IMR-90 (cell line): ENCODE measurements around the gene RAB11FIP4. TPM values are rescaled to one million over a fixed set of nuclear protein-coding genes. Genes with fewer than 3 reads are reported as not detected.

Experiments
- ATAC-seq: fragments of 200-7000 bp; cut with Tn5 transposase; 2 replicates; pipeline ENCODE4 v1.9.1; 2020; ENCODE audit warnings: low read depth, mild to moderate bottlenecking, moderate library complexity
- BruUV-seq: library from RNA; stranded (reverse); fragments of 400-500 nt; replicated peaks from 2 replicates; lab custom pipeline; 2021; lab: Mats Ljungman, UMichigan
- CTCF ChIA-PET: fragments of 300-600 bp; formaldehyde crosslinking; extraction: SDS; loops from one replicate; lab custom pipeline; 2021; ENCODE audit warnings: antibody characterized with exemption; lab: Yijun Ruan, JAX
- POLR2A ChIA-PET: fragments of 300-600 bp; sonication (Branson Sonifier 250); formaldehyde crosslinking; loops from one replicate; lab custom pipeline; 2022; ENCODE audit warnings: antibody characterized with exemption; ENCODE audit not compliant: unreplicated experiment; lab: Charles Lee
- DNase-seq: peaks from one replicate; pipeline ENCODE4 v3.0.0; 2013
- H2AFZ ChIP-seq: replicated peaks from 2 replicates; pipeline ENCODE3; 2013; ENCODE audit warnings: low read length, mild to moderate bottlenecking; ENCODE audit not compliant: poor library complexity
- H2AK5ac ChIP-seq: 2 replicates; pipeline ENCODE4 v1.6.1; 2013; ENCODE audit warnings: low read depth, low read length, inconsistent platforms
- H2AK9ac ChIP-seq: replicated peaks from 2 replicates; pipeline ENCODE3; 2013; ENCODE audit warnings: mild to moderate bottlenecking, low read depth, low read length, moderate library complexity; ENCODE audit not compliant: poor library complexity
- H2BK120ac ChIP-seq: 2 replicates; pipeline ENCODE4 v1.6.1; 2013; ENCODE audit warnings: low read depth, low read length, inconsistent platforms
- H2BK15ac ChIP-seq: 3 replicates; pipeline ENCODE4 v1.6.1; 2013; ENCODE audit warnings: low read depth, low read length, inconsistent platforms
- H2BK20ac ChIP-seq: 2 replicates; pipeline ENCODE4 v1.6.1; 2013; ENCODE audit warnings: low read depth, mild to moderate bottlenecking, inconsistent platforms, low read length, moderate library complexity
- H2BK5ac ChIP-seq: 2 replicates; pipeline ENCODE4 v1.6.1; 2013; ENCODE audit warnings: mild to moderate bottlenecking, low read depth, low read length, inconsistent platforms; ENCODE audit not compliant: poor library complexity, severe bottlenecking
- H3K14ac ChIP-seq: replicated peaks from 2 replicates; pipeline ENCODE4 v1.6.1; 2013; ENCODE audit warnings: low read depth, low read length, inconsistent platforms
- H3K18ac ChIP-seq: 2 replicates; pipeline ENCODE4 v1.6.1; 2013; ENCODE audit warnings: low read depth, low read length, control low read depth
- H3K23ac ChIP-seq: 2 replicates; pipeline ENCODE4 v1.6.1; 2013; ENCODE audit warnings: low read depth, low read length, inconsistent platforms
- H3K27ac ChIP-seq: 2 replicates; pipeline ENCODE4 v1.5.1; 2013; ENCODE audit warnings: mild to moderate bottlenecking, control low read depth, low read length; ENCODE audit not compliant: insufficient read depth
- H3K27me3 ChIP-seq: 2 replicates; pipeline ENCODE4 v1.6.1; 2013; ENCODE audit warnings: low read length; ENCODE audit not compliant: control insufficient read depth, insufficient read depth
- H3K36me3 ChIP-seq: 2 replicates; pipeline ENCODE4 v1.6.1; 2013; ENCODE audit warnings: low read length, mixed read lengths; ENCODE audit not compliant: control insufficient read depth, insufficient read depth
- H3K4ac ChIP-seq: 2 replicates; pipeline ENCODE4 v1.6.1; 2013; ENCODE audit warnings: low read depth, low read length, inconsistent platforms
- H3K4me1 ChIP-seq: 2 replicates; pipeline ENCODE4 v1.6.1; 2013; ENCODE audit warnings: low read length, mixed read lengths; ENCODE audit not compliant: control insufficient read depth, insufficient read depth
- H3K4me2 ChIP-seq: 2 replicates; pipeline ENCODE4 v1.6.1; 2013; ENCODE audit warnings: low read depth, mild to moderate bottlenecking, control low read depth, low read length, moderate library complexity
- H3K4me3 ChIP-seq: 2 replicates; pipeline ENCODE4 v1.5.1; 2013; ENCODE audit warnings: low read depth, mild to moderate bottlenecking, control low read depth, low read length, moderate library complexity; ENCODE audit not compliant: insufficient read depth
- H3K56ac ChIP-seq: 2 replicates; pipeline ENCODE4 v1.6.1; 2013; ENCODE audit warnings: low read length, inconsistent platforms; ENCODE audit not compliant: insufficient read depth; ENCODE audit errors: extremely low read depth
- H3K79me1 ChIP-seq, 2 experiments: 2 replicates each; pipeline ENCODE4 v1.6.1; 2013; ENCODE audit warnings: low read length in 2 of 2, inconsistent platforms in 1 of 2, low read depth in 1 of 2
- H3K9ac ChIP-seq: 2 replicates; pipeline ENCODE4 v1.6.1; 2013; ENCODE audit warnings: low read depth, low read length, control low read depth
- H3K9me1 ChIP-seq: 2 replicates; pipeline ENCODE4 v1.6.1; 2013; ENCODE audit warnings: low read length, inconsistent platforms; ENCODE audit not compliant: insufficient read depth
- H3K9me3 ChIP-seq: 2 replicates; pipeline ENCODE4 v1.6.1; 2013; ENCODE audit warnings: low read length; ENCODE audit not compliant: control insufficient read depth, insufficient read depth
- H4K20me1 ChIP-seq: 2 replicates; pipeline ENCODE4 v1.6.1; 2013; ENCODE audit warnings: low read length, inconsistent platforms; ENCODE audit not compliant: insufficient read depth
- H4K5ac ChIP-seq: 2 replicates; pipeline ENCODE4 v1.6.1; 2013; ENCODE audit warnings: mild to moderate bottlenecking, low read depth, low read length, control low read depth
- H4K8ac ChIP-seq, 2 experiments: 2 replicates each; pipeline ENCODE4 v1.6.1; 2013; ENCODE audit warnings: low read depth in 2 of 2, low read length in 2 of 2, control low read depth in 1 of 2, inconsistent platforms in 1 of 2
- H4K91ac ChIP-seq: 2 replicates; pipeline ENCODE4 v1.6.1; 2013; ENCODE audit warnings: low read depth, low read length, inconsistent platforms; ENCODE audit not compliant: insufficient read depth
- CEBPB ChIP-seq: IDR thresholded peaks from 2 replicates; pipeline ENCODE4 v1.6.1; 2012; ENCODE audit warnings: low read depth, low read length, improper control_type of control experiment
- POLR2A ChIP-seq: IDR thresholded peaks from 2 replicates; pipeline ENCODE4 v1.6.1; 2012; ENCODE audit warnings: mild to moderate bottlenecking, low read depth, low read length
- SMC3 ChIP-seq: fragments of 150-350 bp; IDR thresholded peaks from 2 replicates; pipeline ENCODE4 v1.6.1; 2016; ENCODE audit warnings: low read depth, mild to moderate bottlenecking, antibody characterized with exemption, low read length, moderate library complexity
- WGBS, 2 experiments: methylation state at CpG; one replicate each; pipeline versions ENCODE4 v1.1.5 to v1.1.7; 2013; ENCODE audit warnings: missing lambda C conversion rate in 2 of 2; ENCODE audit not compliant: insufficient read length in 1 of 2; ENCODE audit errors: extremely low coverage in 2 of 2; 5-methylcytosine and 5-hydroxymethylcytosine counted together
- dilution Hi-C: fragments of 300-500 bp; cut with HindIII; formaldehyde crosslinking; loops from one replicate; pipeline ENCODE4 v1.14.3; 2018; ENCODE audit warnings: low sequenced_read_pairs; ENCODE audit not compliant: unreplicated experiment
- in situ Hi-C: fragments of 300-500 bp; cut with MboI; formaldehyde crosslinking; loops from 3 replicates; pipeline ENCODE4 v1.14.3; 2019; ENCODE audit warnings: low sequenced_read_pairs, inconsistent platforms, mixed read lengths
- intact Hi-C: fragments of 100-400 bp; cut with micrococcal nuclease; formaldehyde crosslinking; loops from 2 replicates; pipeline ENCODE4 v1.10.0; 2022
- polyA plus RNA-seq, 3 experiments: library from polyadenylated mRNA; depleted of rRNA; stranded (reverse); fragments of >200 nt; gene quantifications; 2 replicates each; pipeline ENCODE4 v1.2.3, GENCODE V29; 2012; ENCODE audit warnings: low replicate concordance in 1 of 3
- total RNA-seq: library from RNA; depleted of rRNA; stranded (reverse); fragments of >200 nt; gene quantifications from 2 replicates; pipeline ENCODE4 v1.2.3, GENCODE V29; 2012

RAB11FIP4 gene
- total and polyA plus RNA-seq, 2 of the 4 experiments (the other 2 are of a cell fraction): 0.68 to 1.1 TPM

DNA sequence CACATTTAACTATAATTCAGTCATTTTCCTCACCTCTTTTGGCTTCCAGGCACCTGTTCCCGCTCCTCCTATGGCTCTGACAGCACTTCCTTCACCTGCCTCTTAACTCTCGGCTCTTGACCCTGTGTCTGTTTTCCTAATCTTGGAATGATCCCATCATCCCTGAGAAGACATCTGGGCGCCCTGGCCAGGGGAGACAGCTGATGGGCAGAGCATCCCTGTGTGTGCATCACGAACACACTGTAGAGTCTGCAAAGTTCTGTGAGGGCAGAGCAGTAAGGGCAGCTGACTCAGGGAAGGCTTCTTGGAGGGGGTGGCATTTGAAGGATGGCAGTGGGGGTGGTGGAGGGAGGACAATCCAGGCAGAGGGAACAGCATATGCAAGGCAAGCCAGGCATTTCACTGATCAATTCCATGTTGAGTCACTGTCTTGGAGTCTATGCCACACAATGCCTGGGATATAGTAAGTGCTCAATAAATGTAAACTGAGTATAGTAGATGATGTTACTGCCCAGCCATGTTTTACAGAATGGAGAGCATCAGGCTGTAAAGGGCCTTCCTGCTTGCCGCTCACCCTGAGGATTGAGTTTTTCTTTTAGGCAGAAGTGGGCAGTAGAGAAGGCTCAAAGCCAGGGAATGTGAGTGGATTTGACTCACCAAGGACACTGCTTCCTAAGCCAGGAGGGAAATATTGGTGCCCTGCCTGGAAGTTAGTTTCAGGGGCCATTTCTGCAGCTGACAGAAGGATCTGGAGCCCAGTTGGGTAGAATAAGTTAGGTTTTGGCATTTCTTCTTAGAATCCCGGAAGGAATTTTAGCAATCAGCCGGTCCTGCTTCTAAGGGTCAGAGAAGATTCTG, 5.8 kb upstream of the RAB11FIP4 start (continued):
- no peak for TF ChIP-seq SMC3

DNA sequence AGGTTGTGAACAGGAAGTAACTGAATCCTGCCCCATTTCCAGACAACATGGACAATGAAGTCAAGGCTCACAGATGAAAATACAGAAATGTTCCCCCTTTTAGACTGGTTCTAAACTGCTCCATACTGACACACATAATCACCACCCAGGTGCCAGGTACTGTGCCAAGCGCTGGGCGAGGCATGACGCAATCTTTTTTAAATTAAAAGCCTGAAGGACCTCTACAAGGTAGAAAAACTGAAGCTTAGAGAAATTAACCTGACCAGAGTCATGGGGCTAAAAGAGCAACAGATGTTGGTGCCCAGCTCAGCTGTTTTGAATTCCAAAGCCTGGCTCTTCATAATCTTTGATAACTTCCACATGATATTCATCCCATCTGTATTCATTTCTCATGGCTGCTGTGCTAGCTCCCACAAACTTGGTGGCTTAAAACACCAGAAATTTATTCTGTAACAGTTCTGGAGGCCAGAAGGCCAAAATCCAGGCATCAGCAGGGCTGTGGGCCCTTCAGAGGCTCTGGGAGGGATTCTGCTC, 4.9 kb upstream of the RAB11FIP4 start:
- Histone ChIP-seq H3K36me3 (peaks cover 3% of the 10 kb centered on the region), H2AFZ (no peak overlapping the region), H3K79me1 (no peaks in the 10 kb centered on the region), H3K27ac (no peak overlapping the region), H2BK20ac (no peak overlapping the region), H4K5ac (no peak overlapping the region), H3K4me3 (no peak overlapping the region), H3K14ac (no peak overlapping the region), H2BK120ac (no peak overlapping the region), H2BK15ac (no peak overlapping the region), H3K27me3 (peaks cover 23% of the 10 kb centered on the region), H2AK9ac (no peak overlapping the region), H3K18ac (no peak overlapping the region), H2BK5ac (no peak overlapping the region), H3K4ac (no peak overlapping the region), H4K8ac (no peak overlapping the region), H3K9me1 (peaks cover 9% of the 10 kb centered on the region), H3K23ac (no peak overlapping the region), H3K4me2 (no peak overlapping the region), H3K9me3 (no peaks in the 10 kb centered on the region), H3K9ac (no peak overlapping the region), H3K4me1 (no peaks in the 10 kb centered on the region), H4K20me1 (no peaks in the 10 kb centered on the region; the same call in none of the 2 replicates), H3K56ac (no peak overlapping the region), H4K91ac (no peak overlapping the region), H2AK5ac (no peak overlapping the region)
- ATAC-seq: no peak
- no TSS peak for BruUV-seq
- intact Hi-C loops: no loop called here
- dilution Hi-C loops: no loop called here
- 87% methylated on average over 3 of the region's 3 CpGs; no CpG with 5 or more reads in 1 of the 2 experiments for WGBS, 2 experiments
- TF ChIP-seq CEBPB (peak; percentile 62), POLR2A (no peak)
- in situ Hi-C loops: no loop called here
- ChIA-PET CTCF (interaction anchor here (0.6 kb wide), 1 partner anchor 116 kb away, joined by 3 read pairs; no protein-coding TSS in a partner anchor), POLR2A (no interaction called here)
- DNase-seq: no peak
